GM21381 (cell line): Measurements from ENCODE around the gene CEBPB.

ENCODE experiments used
- ATAC-seq: cut with Tn5 transposase; IDR thresholded peaks from one replicate; pipeline ENCODE4 v1.9.1; 2021; ENCODE audit warnings: mild to moderate bottlenecking, moderate library complexity; ENCODE audit not compliant: unreplicated experiment

The CEBPB gene

GRCh38 chr20:50226093-50226974, 35.7 kb downstream of the CEBPB start:
- ATAC-seq, result no peak

GRCh38 chr20:50227506-50227905, 36.9 kb downstream of the CEBPB start:
- no peak for ATAC-seq

GRCh38 chr20:50229156-50229607, 38.6 kb downstream of the CEBPB start:
- no peak for ATAC-seq

GRCh38 chr20:50230184-50230583, 39.6 kb downstream of the CEBPB start:
- no peak for ATAC-seq

- no peak for ATAC-seq
Observed at GRCh38 chr20:50230871-50231560, 40.4 kb downstream of the CEBPB start.

GRCh38 chr20:50231854-50232253, 41.2 kb downstream of the CEBPB start:
- no peak for ATAC-seq

GRCh38 chr20:50232651-50233324, 42.2 kb downstream of the CEBPB start:
- no peak for ATAC-seq

GRCh38 chr20:50233325-50234212, 42.9 kb downstream of the CEBPB start:
- ATAC-seq, result no peak

GRCh38 chr20:50234288-50234687, 43.7 kb downstream of the CEBPB start:
- no peak for ATAC-seq

- ATAC-seq, result no peak
Observed at GRCh38 chr20:50237349-50237748, 46.7 kb downstream of the CEBPB start.

- ATAC-seq, result no peak
Observed at GRCh38 chr20:50238081-50238800, 47.6 kb downstream of the CEBPB start.

GRCh38 chr20:50240092-50240491, 49.5 kb downstream of the CEBPB start:
- no peak for ATAC-seq

- no peak for ATAC-seq
Observed at GRCh38 chr20:50242178-50242514, 51.5 kb downstream of the CEBPB start.
